Measurements from ENCODE around the gene BORCS6.

Gene BORCS6

DNA sequence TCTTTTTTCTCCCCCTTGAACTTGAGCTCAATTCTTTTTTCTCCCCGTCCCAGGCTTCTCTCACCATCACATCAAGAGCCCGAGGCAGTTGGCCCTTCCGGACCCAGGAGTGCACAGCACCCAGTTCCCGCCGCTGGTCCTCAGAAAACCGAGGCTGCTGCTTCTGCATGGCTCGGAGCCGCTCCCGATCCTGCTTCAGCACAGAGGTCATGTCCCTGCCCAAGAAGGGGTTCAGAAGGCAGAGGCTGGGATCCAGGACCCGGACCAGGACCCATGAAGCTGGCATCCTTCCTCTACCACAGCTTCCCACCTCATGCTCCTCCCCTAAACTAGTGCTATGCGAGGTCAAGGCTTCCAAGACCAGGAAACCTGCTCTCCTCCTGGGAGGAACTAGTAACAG, 48.2 kb downstream of the BORCS6 start:
- no peak for DNase-seq

GRCh38 chr17:8141045-8141444, 48.9 kb downstream of the BORCS6 start:
- no peak for DNase-seq

DNA sequence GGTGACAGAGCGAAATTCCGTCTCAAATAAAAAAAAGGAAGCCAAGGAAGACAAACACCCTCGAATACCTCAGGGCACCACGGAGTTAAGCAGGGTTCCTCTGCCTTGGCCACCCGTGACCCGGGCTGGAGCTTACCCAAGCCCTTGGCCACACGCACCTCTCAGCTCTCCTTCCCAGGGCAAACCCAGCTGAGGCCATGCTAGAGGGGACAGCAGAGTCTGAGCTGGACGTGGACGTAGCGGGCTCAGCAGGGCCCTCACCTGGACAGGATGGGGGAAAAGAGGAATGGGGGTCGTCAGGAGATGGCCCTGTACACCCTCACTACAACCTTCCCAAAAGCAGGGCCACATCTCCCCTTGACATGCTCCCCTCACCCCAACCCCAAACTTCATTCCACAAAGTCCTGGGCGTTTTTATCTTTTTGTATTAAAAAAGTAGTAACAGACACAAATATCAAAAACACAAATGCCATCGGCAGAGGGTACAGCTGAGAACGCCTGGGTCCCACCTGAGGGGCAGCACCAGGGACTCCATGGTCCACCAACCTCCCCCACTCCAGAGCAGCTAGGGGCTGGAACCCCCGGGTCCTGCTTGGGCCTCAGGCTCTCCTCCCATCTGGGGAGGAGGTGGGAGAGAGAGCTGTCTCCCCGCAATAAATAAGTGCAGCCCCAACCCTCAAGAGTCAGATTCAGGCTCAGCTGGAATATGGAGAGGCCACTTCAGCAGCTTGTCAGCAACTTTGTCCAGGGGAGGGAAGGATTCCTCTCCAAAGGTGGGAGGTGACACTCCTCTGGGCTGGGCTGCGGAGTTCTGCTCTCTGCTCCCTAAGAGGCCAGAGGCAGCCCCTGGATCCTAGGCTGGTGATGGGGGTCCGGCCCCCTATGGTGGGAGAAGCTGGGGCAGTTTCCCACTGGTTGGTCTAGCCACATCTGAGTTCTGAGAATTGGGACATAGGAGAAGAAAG, 49.6 kb downstream of the BORCS6 start:
- no peak for DNase-seq

DNA sequence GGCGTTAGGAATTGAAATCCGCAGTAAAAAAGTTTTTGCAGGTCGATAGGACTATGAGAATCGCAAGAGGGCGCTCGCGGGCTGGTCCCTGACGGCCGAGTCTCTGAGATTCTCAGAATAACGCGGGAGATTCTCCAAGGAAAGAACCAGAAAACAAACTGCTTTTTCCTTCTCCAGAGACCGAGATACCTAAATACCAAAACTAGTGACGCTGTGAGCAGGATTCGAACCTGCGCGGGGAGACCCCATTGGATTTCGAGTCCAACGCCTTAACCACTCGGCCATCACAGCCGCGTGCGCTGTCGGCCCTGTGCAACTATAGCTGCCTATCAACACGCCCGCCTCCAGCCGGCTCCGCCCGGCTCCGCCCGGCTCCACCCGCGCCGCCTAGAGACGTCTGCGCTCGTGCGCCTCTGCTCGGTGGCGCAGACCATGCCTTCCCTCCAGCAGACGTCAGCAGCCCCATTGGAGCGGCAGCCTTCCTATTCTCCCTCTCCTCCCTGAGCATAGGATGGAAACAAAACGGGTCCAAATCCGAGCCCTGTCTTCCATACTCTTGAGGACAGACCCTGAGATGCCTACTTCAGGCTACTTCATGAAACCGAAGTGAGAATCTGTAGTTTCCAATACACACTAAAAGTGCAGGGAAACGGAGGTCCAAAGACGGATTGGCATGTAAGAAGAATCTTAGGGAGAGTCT, 51.2 kb downstream of the BORCS6 start:
- DNase-seq, result peak; percentile 93 to 96

DNA sequence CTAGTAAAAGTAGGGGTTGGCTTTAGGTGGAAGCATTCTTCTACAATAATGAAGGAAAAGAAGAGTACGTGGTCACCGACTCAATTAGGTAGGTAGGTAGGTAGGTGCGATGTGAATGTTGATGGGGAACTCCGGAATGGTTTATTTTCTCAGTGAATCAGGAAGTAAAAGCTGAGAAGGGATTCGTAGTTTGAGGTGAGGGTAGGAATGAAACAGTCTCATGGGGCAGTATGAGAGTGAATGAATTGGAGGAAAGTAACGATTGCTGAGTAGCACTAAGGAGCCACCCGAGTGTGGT, 51.7 kb downstream of the BORCS6 start:
- DNase-seq, result no peak
